IgD-negative memory B cell (primary cell): ENCODE data around the gene SPOCD1. TPM values are rescaled to one million over a fixed set of nuclear protein-coding genes. Genes with fewer than 3 reads are reported as not detected.

ENCODE experiments used
- H3K27ac Mint-ChIP-seq, 3 donors: one replicate each; pipeline ENCODE4 v1.8.0; 2020 to 2022; ENCODE audit warnings: mild to moderate bottlenecking in 3 of 3, mixed read lengths in 3 of 3, moderate library complexity in 1 of 3
- H3K27me3 Mint-ChIP-seq: one replicate; pipeline ENCODE4 v1.8.0; 2021; ENCODE audit warnings: mixed read lengths
- H3K36me3 Mint-ChIP-seq: one replicate; pipeline ENCODE4 v1.8.0; 2020; ENCODE audit warnings: mild to moderate bottlenecking, mixed read lengths
- H3K4me1 Mint-ChIP-seq, 3 donors: one replicate each; pipeline ENCODE4 v1.8.0; 2020 to 2022; ENCODE audit warnings: mixed read lengths in 3 of 3, mild to moderate bottlenecking in 1 of 3
- H3K4me3 Mint-ChIP-seq, 4 donors: one replicate each; pipeline ENCODE4 v1.8.0; 2020 to 2022; ENCODE audit warnings: mild to moderate bottlenecking in 4 of 4, mixed read lengths in 4 of 4, moderate library complexity in 3 of 4
- H3K9me3 Mint-ChIP-seq, 3 donors: one replicate each; pipeline ENCODE4 v1.8.0; 2020 to 2021; ENCODE audit warnings: mixed read lengths in 3 of 3, mild to moderate bottlenecking in 1 of 3
- polyA plus RNA-seq: library from polyadenylated mRNA; unstranded; fragments of 300-500 nt; fragmentation: Illumina TruSeq; gene quantifications from one replicate; pipeline ENCODE4 v1.2.3, GENCODE V29; 2021

SPOCD1 gene
- polyA plus RNA-seq, 1 donor from 2014 or later: not detected

GRCh38 chr1:31758823-31759222 lies 57.0 kb downstream of the SPOCD1 start:
- H3K4me3 Mint-ChIP-seq: peak overlapping the region in 1 of 4 donors; percentile 33
- H3K27ac Mint-ChIP-seq: no peak overlapping the region
- H3K36me3 Mint-ChIP-seq: no peaks in the 10 kb centered on the region
- peaks cover 0 to 8% (median 1%) of the 10 kb centered on the region in 3 donors for H3K4me1 Mint-ChIP-seq
- peaks cover 0 to 2% (median 0%) of the 10 kb centered on the region in 3 donors for H3K9me3 Mint-ChIP-seq
- peaks cover 13% of the 10 kb centered on the region for H3K27me3 Mint-ChIP-seq

- Mint-ChIP-seq H3K27ac (no peak overlapping the region), H3K4me1 (peaks cover 0 to 5% (median 1%) of the 10 kb centered on the region in 3 donors)
Observed at GRCh38 chr1:31757989-31758388, 57.8 kb downstream of the SPOCD1 start.

GRCh38 chr1:31757204-31757679 lies 58.6 kb downstream of the SPOCD1 start:
- Mint-ChIP-seq H3K4me3 (peak overlapping the region in 2 of 4 donors; percentile 20 to 53), H3K36me3 (peaks cover 3% of the 10 kb centered on the region), H3K9me3 (peaks cover 0 to 2% (median 0%) of the 10 kb centered on the region in 3 donors), H3K27me3 (peaks cover 7% of the 10 kb centered on the region), H3K4me1 (peaks cover 0 to 5% (median 1%) of the 10 kb centered on the region in 3 donors), H3K27ac (no peak overlapping the region)

More at GRCh38 chr1:31757989-31758388, 57.8 kb downstream of the SPOCD1 start:
- Mint-ChIP-seq H3K9me3 (peaks cover 0 to 2% (median 0%) of the 10 kb centered on the region in 3 donors), H3K36me3 (peaks cover 3% of the 10 kb centered on the region), H3K4me3 (peak overlapping the region in 2 of 4 donors; percentile 24 to 38), H3K27me3 (peaks cover 11% of the 10 kb centered on the region)

GRCh38 chr1:31756578-31756977 lies 59.2 kb downstream of the SPOCD1 start:
- Mint-ChIP-seq H3K36me3 (peaks cover 3% of the 10 kb centered on the region), H3K27me3 (peaks cover 3% of the 10 kb centered on the region), H3K9me3 (peaks cover 0 to 2% (median 0%) of the 10 kb centered on the region in 3 donors), H3K27ac (no peak overlapping the region), H3K4me3 (no peak overlapping the region), H3K4me1 (peaks cover 3 to 6% (median 6%) of the 10 kb centered on the region in 3 donors)

GRCh38 chr1:31755850-31756492 lies 59.9 kb downstream of the SPOCD1 start:
- Mint-ChIP-seq H3K4me1 (peaks cover 6 to 11% (median 10%) of the 10 kb centered on the region in 3 donors), H3K9me3 (peaks cover 0 to 2% (median 0%) of the 10 kb centered on the region in 3 donors), H3K27ac (peak overlapping the region in 1 of 3 donors; percentile 90), H3K36me3 (peaks cover 3% of the 10 kb centered on the region), H3K4me3 (no peak overlapping the region), H3K27me3 (peaks cover 2% of the 10 kb centered on the region)

- peak overlapping the region in 1 of 3 donors; percentile 90 for H3K27ac Mint-ChIP-seq
- peaks cover 2% of the 10 kb centered on the region for H3K27me3 Mint-ChIP-seq
- no peak overlapping the region for H3K4me3 Mint-ChIP-seq
- peaks cover 0 to 2% (median 0%) of the 10 kb centered on the region in 3 donors for H3K9me3 Mint-ChIP-seq
- peaks cover 11 to 15% (median 15%) of the 10 kb centered on the region in 3 donors for H3K4me1 Mint-ChIP-seq
- peaks cover 3% of the 10 kb centered on the region for H3K36me3 Mint-ChIP-seq
Observed at GRCh38 chr1:31755197-31755611, 60.6 kb downstream of the SPOCD1 start.

- peaks cover 0 to 2% (median 0%) of the 10 kb centered on the region in 3 donors for H3K9me3 Mint-ChIP-seq
- no peak overlapping the region for H3K27ac Mint-ChIP-seq
- no peak overlapping the region for H3K4me3 Mint-ChIP-seq
- peaks cover 11 to 19% (median 14%) of the 10 kb centered on the region in 3 donors for H3K4me1 Mint-ChIP-seq
- H3K27me3 Mint-ChIP-seq: peaks cover 3% of the 10 kb centered on the region
- H3K36me3 Mint-ChIP-seq: peaks cover 3% of the 10 kb centered on the region
Observed at GRCh38 chr1:31754397-31754796, 61.4 kb downstream of the SPOCD1 start.

- peaks cover 3% of the 10 kb centered on the region for H3K27me3 Mint-ChIP-seq
- no peak overlapping the region for H3K4me3 Mint-ChIP-seq
- H3K36me3 Mint-ChIP-seq: peaks cover 3% of the 10 kb centered on the region
- peaks cover 0 to 2% (median 0%) of the 10 kb centered on the region in 3 donors for H3K9me3 Mint-ChIP-seq
- peak overlapping the region in 1 of 3 donors; percentile 28 for H3K27ac Mint-ChIP-seq
- H3K4me1 Mint-ChIP-seq: peaks cover 11 to 19% (median 14%) of the 10 kb centered on the region in 3 donors
Observed at GRCh38 chr1:31753707-31754349, 62.0 kb downstream of the SPOCD1 start.

GRCh38 chr1:31752952-31753475 lies 62.8 kb downstream of the SPOCD1 start:
- H3K36me3 Mint-ChIP-seq: peaks cover 3% of the 10 kb centered on the region
- H3K27ac Mint-ChIP-seq: no peak overlapping the region
- H3K27me3 Mint-ChIP-seq: peaks cover 3% of the 10 kb centered on the region
- peaks cover 0 to 2% (median 0%) of the 10 kb centered on the region in 3 donors for H3K9me3 Mint-ChIP-seq
- H3K4me1 Mint-ChIP-seq: peaks cover 11 to 19% (median 14%) of the 10 kb centered on the region in 3 donors
- H3K4me3 Mint-ChIP-seq: no peak overlapping the region

GRCh38 chr1:31752258-31752657 lies 63.6 kb downstream of the SPOCD1 start:
- H3K4me1 Mint-ChIP-seq: peaks cover 12 to 22% (median 17%) of the 10 kb centered on the region in 3 donors
- peaks cover 3% of the 10 kb centered on the region for H3K27me3 Mint-ChIP-seq
- no peak overlapping the region for H3K27ac Mint-ChIP-seq
- H3K9me3 Mint-ChIP-seq: peaks cover 0 to 2% (median 0%) of the 10 kb centered on the region in 3 donors
- H3K4me3 Mint-ChIP-seq: no peak overlapping the region
- peaks cover 3% of the 10 kb centered on the region for H3K36me3 Mint-ChIP-seq

GRCh38 chr1:31751822-31752241 lies 64.0 kb downstream of the SPOCD1 start:
- H3K4me3 Mint-ChIP-seq: no peak overlapping the region
- H3K27ac Mint-ChIP-seq: no peak overlapping the region
- H3K4me1 Mint-ChIP-seq: peaks cover 17 to 27% (median 21%) of the 10 kb centered on the region in 3 donors
- peaks cover 3% of the 10 kb centered on the region for H3K27me3 Mint-ChIP-seq
- peaks cover 0 to 2% (median 0%) of the 10 kb centered on the region in 3 donors for H3K9me3 Mint-ChIP-seq
- H3K36me3 Mint-ChIP-seq: peaks cover 3% of the 10 kb centered on the region

- peak overlapping the region; percentile 2 to 67 (median 56) for H3K4me3 Mint-ChIP-seq
- peak overlapping the region in 2 of 3 donors; percentile 61 to 87 for H3K27ac Mint-ChIP-seq
Observed at GRCh38 chr1:31750858-31751510, 64.8 kb downstream of the SPOCD1 start.

GRCh38 chr1:31749785-31750735 lies 65.8 kb downstream of the SPOCD1 start:
- peak overlapping the region in 1 of 3 donors; percentile 87 for H3K27ac Mint-ChIP-seq
- peaks cover 3% of the 10 kb centered on the region for H3K36me3 Mint-ChIP-seq
- H3K27me3 Mint-ChIP-seq: peaks cover 2% of the 10 kb centered on the region
- H3K9me3 Mint-ChIP-seq: no peaks in the 10 kb centered on the region
- peak overlapping the region in 1 of 4 donors; percentile 66 for H3K4me3 Mint-ChIP-seq
- H3K4me1 Mint-ChIP-seq: peaks cover 25 to 35% (median 35%) of the 10 kb centered on the region in 3 donors

More at GRCh38 chr1:31750858-31751510, 64.8 kb downstream of the SPOCD1 start:
- H3K27me3 Mint-ChIP-seq: peaks cover 3% of the 10 kb centered on the region
- peaks cover 0 to 2% (median 0%) of the 10 kb centered on the region in 3 donors for H3K9me3 Mint-ChIP-seq
- peaks cover 3% of the 10 kb centered on the region for H3K36me3 Mint-ChIP-seq
- peaks cover 22 to 30% (median 28%) of the 10 kb centered on the region in 3 donors for H3K4me1 Mint-ChIP-seq
